Ecto neural progenitor cell (in vitro differentiated cells): Measurements from ENCODE around the gene TMEM266.
A peak's percentile ranks its signal among the peaks of the same experiment; 100 is the strongest.
"Not testable (repeated sequence)": the region's sequence is repeated elsewhere in the genome, so short reads cannot be mapped to it uniquely, and the experiment has no call there.

Experiments
- DNase-seq: peaks from one replicate; pipeline ENCODE4 v3.0.0-alpha.2; 2018; ENCODE audit warnings: low spot score

The TMEM266 gene

GRCh38 chr15:76059320-76060117 lies at the start of gene TMEM266:
Gene TMEM266, plus strand, starts transcription at chr15:76059985. Its CDS starts 74,279 bp downstream, at chr15:76134264.
- peak; percentile 84 for DNase-seq

- DNase-seq, result no peak
Measured at GRCh38 chr15:76010613-76011012, 49.2 kb upstream of the TMEM266 start.

GRCh38 chr15:76011627-76012551 lies 47.9 kb upstream of the TMEM266 start, which contains the start of gene NRG4:
Gene NRG4, minus strand, starts transcription at chr15:76012424. Its CDS starts 1,194 bp downstream, at chr15:76011230.
- DNase-seq, result no peak

GRCh38 chr15:76013470-76013869 lies 46.3 kb upstream of the TMEM266 start:
- not testable (repeated sequence) for DNase-seq

- no peak for DNase-seq
Measured at GRCh38 chr15:76024021-76024768, 35.6 kb upstream of the TMEM266 start.

- no peak for DNase-seq
Measured at GRCh38 chr15:76032046-76032445, 27.7 kb upstream of the TMEM266 start.

- no peak for DNase-seq
Measured at GRCh38 chr15:76033438-76033837, 26.3 kb upstream of the TMEM266 start.

GRCh38 chr15:76034111-76034510 lies 25.7 kb upstream of the TMEM266 start:
- DNase-seq, result no peak

- no peak for DNase-seq
Measured at GRCh38 chr15:76035593-76035992, 24.2 kb upstream of the TMEM266 start.

- DNase-seq, result no peak
Measured at GRCh38 chr15:76038512-76038911, 21.3 kb upstream of the TMEM266 start.

GRCh38 chr15:76054201-76054600 lies 5.6 kb upstream of the TMEM266 start:
- not testable (repeated sequence) for DNase-seq

- no peak for DNase-seq
Measured at GRCh38 chr15:76056931-76057330, 2.9 kb upstream of the TMEM266 start.

- DNase-seq, result no peak
Measured at GRCh38 chr15:76057332-76058000, 2.3 kb upstream of the TMEM266 start.

GRCh38 chr15:76058714-76059319 lies 968 bp upstream of the TMEM266 start:
- peak; percentile 54 for DNase-seq

- DNase-seq, result peak; percentile 48
Measured at GRCh38 chr15:76060118-76060989, 569 bp downstream of the TMEM266 start.

GRCh38 chr15:76061700-76062099 lies 1.9 kb downstream of the TMEM266 start:
- DNase-seq, result no peak

- no peak for DNase-seq
Measured at GRCh38 chr15:76062286-76062685, 2.5 kb downstream of the TMEM266 start.

- no peak for DNase-seq
Measured at GRCh38 chr15:76064375-76064774, 4.6 kb downstream of the TMEM266 start.

GRCh38 chr15:76065245-76065644 lies 5.5 kb downstream of the TMEM266 start:
- no peak for DNase-seq

- DNase-seq, result no peak
Measured at GRCh38 chr15:76065793-76066192, 6.0 kb downstream of the TMEM266 start.
